NCI-H748 (cell line): ENCODE results near the gene SLC38A11.

Experiments used
- DNase-seq: peaks from one replicate; lab custom pipeline; 2025; ENCODE audit not compliant: unreplicated experiment; lab: John Stamatoyannopoulos, UW

Gene SLC38A11

GRCh38 chr2:164972216-164972615 is 16.9 kb upstream of the SLC38A11 start:
- no peak for DNase-seq

- DNase-seq: no peak
Observed at GRCh38 chr2:164969909-164970690, 14.8 kb upstream of the SLC38A11 start.

- DNase-seq: no peak
Observed at GRCh38 chr2:164967781-164968228, 12.5 kb upstream of the SLC38A11 start.

- DNase-seq: no peak
Observed at GRCh38 chr2:164967361-164967760, 12.0 kb upstream of the SLC38A11 start.

GRCh38 chr2:164964700-164965099 is 9.4 kb upstream of the SLC38A11 start:
- no peak for DNase-seq

GRCh38 chr2:164960159-164960558 is 4.8 kb upstream of the SLC38A11 start:
- DNase-seq: peak; percentile 35

- DNase-seq: no peak
Observed at GRCh38 chr2:164954186-164954585, 1.1 kb downstream of the SLC38A11 start.

GRCh38 chr2:164953279-164953678 is 2.0 kb downstream of the SLC38A11 start:
- DNase-seq: no peak

- peak; percentile 58 for DNase-seq
Observed at GRCh38 chr2:164952057-164952702, 3.1 kb downstream of the SLC38A11 start.

- DNase-seq: no peak
Observed at GRCh38 chr2:164948540-164948939, 6.8 kb downstream of the SLC38A11 start.

- no peak for DNase-seq
Observed at GRCh38 chr2:164947281-164947680, 8.0 kb downstream of the SLC38A11 start.

GRCh38 chr2:164943289-164943688 is 12.0 kb downstream of the SLC38A11 start:
- no peak for DNase-seq

GRCh38 chr2:164937864-164938401 is 17.4 kb downstream of the SLC38A11 start:
- peak; percentile 59 for DNase-seq

GRCh38 chr2:164935118-164936101 is 19.9 kb downstream of the SLC38A11 start:
- peak; percentile 99 for DNase-seq

GRCh38 chr2:164934401-164935117 is 20.8 kb downstream of the SLC38A11 start:
- DNase-seq: peak; percentile 73

- peak; percentile 94 for DNase-seq
Observed at GRCh38 chr2:164933671-164934189, 21.6 kb downstream of the SLC38A11 start.

GRCh38 chr2:164932377-164932776 is 22.9 kb downstream of the SLC38A11 start:
- no peak for DNase-seq

- no peak for DNase-seq
Observed at GRCh38 chr2:164928101-164928673, 27.1 kb downstream of the SLC38A11 start.

- DNase-seq: peak; percentile 84
Observed at GRCh38 chr2:164922134-164922533, 33.2 kb downstream of the SLC38A11 start.

- no peak for DNase-seq
Observed at GRCh38 chr2:164920430-164920829, 34.9 kb downstream of the SLC38A11 start.
